GDM1 (cell line): Measurements from ENCODE around the gene DGCR2.
"Not testable (repeated sequence)": the region's sequence is repeated elsewhere in the genome, so short reads cannot be mapped to it uniquely, and the experiment has no call there.

Source experiments
- DNase-seq: peaks from one replicate; lab custom pipeline; 2025; lab: John Stamatoyannopoulos, UW

The DGCR2 gene

DNA sequence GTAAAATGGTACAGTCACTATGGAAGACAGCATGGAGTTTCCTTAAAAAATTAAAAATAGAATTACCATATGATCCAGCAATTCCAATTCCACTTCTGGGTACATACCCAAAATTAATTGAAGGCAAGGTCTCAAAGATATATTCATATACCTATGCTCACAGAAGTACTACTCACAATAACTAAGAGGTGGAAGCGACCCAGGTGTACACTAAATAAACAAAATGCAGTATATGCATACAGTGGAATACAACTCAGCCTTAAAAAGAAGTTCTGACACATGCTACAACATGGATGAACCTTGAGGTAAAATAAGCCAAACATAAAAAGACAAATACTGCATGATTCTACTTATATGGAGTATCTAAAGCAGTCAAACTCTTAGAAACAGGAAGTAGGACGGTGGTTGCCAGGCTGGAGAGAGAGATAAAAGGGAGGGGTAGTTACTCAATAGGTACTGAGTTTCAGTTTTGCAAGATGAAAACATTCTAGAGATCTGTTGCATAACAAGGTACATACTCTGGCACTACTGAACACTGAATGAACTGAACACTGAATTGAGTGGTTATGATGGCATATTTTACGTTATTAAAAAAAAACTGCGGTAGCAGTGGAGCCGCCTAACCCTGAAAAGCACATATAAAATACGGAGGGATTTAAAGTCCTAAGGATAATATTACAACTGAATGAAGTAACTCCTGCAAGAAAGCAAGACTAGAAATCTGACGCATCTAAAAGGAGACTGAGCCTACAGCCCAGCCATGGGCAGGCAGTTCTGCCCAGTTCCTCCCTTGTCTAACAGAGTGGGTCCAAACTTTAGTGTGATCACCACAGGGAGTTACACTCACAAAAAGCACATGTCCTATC, 12.8 kb downstream of the DGCR2 start:
- DNase-seq: peak; percentile 54

DNA sequence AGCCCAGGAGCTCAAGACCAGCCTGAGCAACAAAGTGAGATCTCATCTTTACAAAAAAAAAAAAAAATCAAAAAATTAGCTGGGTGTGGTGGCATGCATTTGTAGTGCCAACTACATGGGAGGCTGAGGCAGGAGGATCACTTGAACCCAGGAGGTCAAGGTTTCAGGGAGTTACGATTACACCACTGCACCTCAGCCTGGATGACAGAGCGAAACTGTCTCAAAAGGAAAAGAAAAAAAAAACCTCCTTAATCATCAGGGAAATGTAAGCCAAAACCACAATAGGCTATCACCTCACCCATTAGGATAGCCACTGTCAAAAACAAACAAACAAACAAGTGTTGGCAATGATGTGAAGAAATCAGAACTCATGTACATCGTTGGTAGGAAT, 13.4 kb downstream of the DGCR2 start:
- no peak for DNase-seq

- DNase-seq: no peak
Observed at GRCh38 chr22:19107730-19108074, 14.5 kb downstream of the DGCR2 start.

- no peak for DNase-seq
Observed at GRCh38 chr22:19106886-19107729, 15.1 kb downstream of the DGCR2 start.

- no peak for DNase-seq
Observed at GRCh38 chr22:19105867-19106802, 16.1 kb downstream of the DGCR2 start.

DNA sequence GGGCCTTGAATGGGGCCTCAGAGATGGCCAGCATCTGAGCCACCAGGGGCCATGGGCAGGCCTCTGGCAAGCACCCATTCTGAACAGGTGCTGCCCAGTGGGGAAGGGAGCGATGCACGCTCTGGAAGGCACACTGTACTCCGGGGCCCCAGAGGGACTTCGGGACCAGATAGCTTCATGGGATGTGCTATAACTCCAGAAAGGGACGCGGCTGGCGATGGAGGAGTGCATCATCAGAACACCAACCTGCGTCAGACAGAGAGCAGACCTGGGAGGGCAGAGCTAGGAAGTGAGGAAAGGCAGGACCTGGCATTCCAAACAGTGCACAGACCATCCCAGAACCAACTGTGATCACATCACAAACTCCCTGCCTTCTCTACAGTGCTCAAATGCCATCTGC, 16.8 kb downstream of the DGCR2 start:
- DNase-seq: no peak

- DNase-seq: no peak
Observed at GRCh38 chr22:19103880-19104821, 18.1 kb downstream of the DGCR2 start.

GRCh38 chr22:19098157-19098556, 24.1 kb downstream of the DGCR2 start:
- DNase-seq: no peak

DNA sequence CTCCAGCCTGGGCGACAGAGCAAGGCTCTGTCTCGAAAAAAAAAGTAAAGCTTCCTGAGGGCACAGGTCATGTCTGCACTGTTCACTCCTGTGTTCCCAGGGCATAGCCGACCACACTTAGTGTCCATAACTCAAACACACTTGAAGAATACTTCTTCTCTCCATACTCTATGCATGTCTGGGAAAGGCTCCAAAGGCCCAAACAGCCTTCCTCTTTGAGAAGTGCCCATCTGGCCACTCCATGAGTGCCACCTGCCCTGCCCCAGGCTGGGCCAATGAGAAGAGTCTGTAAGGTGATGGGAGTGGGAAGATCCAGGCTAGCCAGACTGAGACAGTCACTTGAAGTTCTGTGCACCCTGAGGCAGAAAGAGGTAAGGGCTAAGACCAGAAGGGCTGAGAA, 24.7 kb downstream of the DGCR2 start:
- DNase-seq: no peak

GRCh38 chr22:19096555-19096954, 25.7 kb downstream of the DGCR2 start:
- DNase-seq: no peak

DNA sequence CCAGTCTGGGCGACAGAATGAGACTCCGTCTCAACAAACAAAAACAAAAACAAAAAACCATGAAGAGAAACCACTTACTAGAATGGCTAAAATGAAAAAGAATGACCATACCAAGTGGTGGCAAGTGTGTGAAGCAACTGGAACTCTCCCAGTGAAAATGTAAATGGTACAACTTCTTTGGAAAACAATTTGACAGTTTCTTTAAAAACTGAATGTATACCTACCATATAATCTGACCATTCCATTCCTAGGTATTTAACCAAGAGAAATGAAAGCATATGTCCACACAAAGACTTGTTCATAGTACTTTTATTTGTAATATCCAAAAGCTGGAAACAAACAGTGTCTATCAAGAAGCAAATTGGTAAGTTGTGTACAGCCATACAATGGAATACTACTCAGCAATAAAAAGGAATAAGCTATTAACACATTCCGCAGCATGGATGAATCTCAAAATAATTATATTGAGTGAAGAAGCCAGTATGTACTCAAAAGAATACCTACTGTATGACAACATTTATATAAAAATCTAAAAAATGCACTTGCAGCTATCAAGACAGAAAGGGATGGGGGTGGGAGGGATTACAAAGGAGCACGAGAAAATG, 27.7 kb downstream of the DGCR2 start:
- DNase-seq: no peak

GRCh38 chr22:19092725-19093124, 29.5 kb downstream of the DGCR2 start:
- DNase-seq: no peak

- DNase-seq: no peak
Observed at GRCh38 chr22:19090586-19091127, 31.6 kb downstream of the DGCR2 start.

DNA sequence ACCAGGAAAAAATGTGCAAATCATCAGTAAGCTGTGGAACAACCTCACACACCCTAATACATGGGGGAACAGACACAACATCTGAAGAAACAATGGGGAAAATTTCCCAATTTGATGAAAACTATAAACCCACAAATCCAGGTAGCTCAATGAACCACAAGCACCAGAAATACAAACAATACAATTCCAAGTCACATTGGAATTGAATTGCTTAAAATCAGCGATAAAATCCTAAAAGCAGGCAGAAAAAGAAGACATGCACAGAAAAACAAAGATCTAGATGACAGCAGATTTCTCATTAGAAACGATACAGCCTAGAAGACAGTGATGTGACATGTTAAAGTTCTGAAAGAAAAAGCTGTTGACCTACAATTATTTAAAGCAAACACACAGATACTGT, 32.0 kb downstream of the DGCR2 start:
- DNase-seq: no peak

- DNase-seq: no peak
Observed at GRCh38 chr22:19088866-19089595, 33.2 kb downstream of the DGCR2 start.

GRCh38 chr22:19086896-19087295, 35.3 kb downstream of the DGCR2 start:
- DNase-seq: no peak

GRCh38 chr22:19086417-19086816, 35.8 kb downstream of the DGCR2 start:
- DNase-seq: no peak

GRCh38 chr22:19085233-19085718, 36.9 kb downstream of the DGCR2 start:
- DNase-seq: no peak

DNA sequence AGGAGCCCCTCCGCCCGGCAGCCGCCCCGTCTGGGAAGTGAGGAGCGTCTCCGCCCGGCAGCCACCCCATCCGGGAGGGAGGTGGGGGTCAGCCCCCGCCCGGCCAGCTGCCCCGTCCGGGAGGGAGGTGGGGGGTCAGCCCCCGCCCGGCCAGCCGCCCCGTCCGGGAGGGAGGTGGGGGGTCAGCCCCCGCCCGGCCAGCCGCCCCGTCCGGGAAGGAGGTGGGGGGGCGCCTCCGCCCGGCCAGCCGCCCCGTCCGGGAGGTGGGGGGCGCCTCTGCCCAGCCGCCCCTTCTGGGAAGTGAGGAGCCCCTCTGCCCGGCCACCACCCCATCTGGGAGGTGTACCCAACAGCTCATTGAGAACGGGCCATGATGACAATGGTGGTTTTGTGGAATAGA, 37.6 kb downstream of the DGCR2 start:
- DNase-seq: not testable (repeated sequence)
